ENCODE data around the gene CCL3.
A peak's percentile ranks its signal among the peaks of the same experiment; 100 is the strongest.

The CCL3 gene

DNA sequence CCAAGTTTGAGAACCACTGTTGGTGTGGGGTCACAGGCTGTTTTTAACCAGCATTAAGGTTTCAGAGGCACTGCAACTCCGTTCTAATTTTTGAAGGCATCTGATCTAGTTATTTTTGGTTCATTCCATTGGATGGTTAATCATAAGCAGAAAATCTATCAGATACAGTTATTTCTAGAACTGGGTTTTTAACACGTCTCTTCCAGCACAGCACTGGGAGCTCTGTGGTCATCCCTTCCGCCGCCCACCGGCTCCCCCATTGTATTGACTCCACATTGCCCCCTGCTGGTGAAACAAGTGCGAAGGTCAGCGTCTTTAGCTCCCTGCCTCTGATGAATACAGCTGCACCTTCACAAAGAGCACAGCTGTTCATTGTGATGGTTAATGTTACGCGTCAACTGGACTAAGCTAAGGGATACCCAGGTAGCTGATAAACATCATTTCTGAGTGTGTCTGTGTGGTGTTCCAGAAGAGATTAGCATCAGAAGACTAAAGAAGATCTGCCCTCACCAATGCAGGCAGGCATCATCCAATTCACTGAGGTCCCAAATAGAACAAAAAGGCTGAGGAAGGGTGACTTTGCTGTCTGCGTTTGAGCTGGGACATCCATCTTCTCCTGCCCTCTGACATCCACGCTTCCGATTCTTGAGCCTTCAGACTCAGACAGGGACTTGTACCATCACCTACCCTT is 17.4 kb downstream of the CCL3 start:
- Histone ChIP-seq H3K4me2 (peak overlapping the region; percentile 8; the same call in 1 of the 2 replicates), H3K27ac (no peak overlapping the region), H3K9ac (no peak overlapping the region), H3K4me3 (no peak overlapping the region), H4K20me1 (no peaks in the 10 kb centered on the region), H3K4me1 (0 out of 2 replicates have a peak, but pooled peaks cover 5% of the 10 kb centered on the region), H3K27me3 (no peaks in the 10 kb centered on the region), H3K9me3 (peaks cover 6% of the 10 kb centered on the region; the same call in 1 of the 2 replicates), H3K36me3 (no peaks in the 10 kb centered on the region)
- TF ChIP-seq Cebpa-rat (IDR thresholded peaks at IDR 0.05): no peak

DNA sequence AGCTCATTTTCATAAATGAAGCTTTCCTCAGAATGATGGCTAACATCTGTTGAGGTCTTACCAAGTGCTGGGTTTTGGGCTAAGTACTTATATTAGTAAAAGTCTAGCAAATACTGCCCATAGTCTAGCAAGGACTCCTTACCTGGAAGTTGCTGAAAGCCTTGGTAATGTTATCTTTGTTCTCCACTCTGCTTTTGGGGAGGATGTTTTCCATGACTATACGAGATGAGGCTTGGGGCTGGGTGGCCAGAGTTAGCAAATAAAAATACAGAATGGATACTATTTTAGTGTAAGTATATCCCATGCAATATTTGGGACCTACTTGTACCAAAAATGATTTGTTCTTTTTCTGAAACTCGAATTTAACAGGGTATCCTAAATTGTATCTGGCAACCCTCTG is 18.2 kb downstream of the CCL3 start:
- Histone ChIP-seq H3K4me3 (no peak overlapping the region), H3K4me1 (0 out of 2 replicates have a peak, but pooled peaks cover 5% of the 10 kb centered on the region), H4K20me1 (no peaks in the 10 kb centered on the region), H3K27me3 (no peaks in the 10 kb centered on the region), H3K4me2 (no peak overlapping the region), H3K36me3 (no peaks in the 10 kb centered on the region), H3K9me3 (no peaks in the 10 kb centered on the region), H3K27ac (no peak overlapping the region), H3K9ac (no peak overlapping the region)
- TF ChIP-seq Cebpa-rat (IDR thresholded peaks at IDR 0.05): no peak

DNA sequence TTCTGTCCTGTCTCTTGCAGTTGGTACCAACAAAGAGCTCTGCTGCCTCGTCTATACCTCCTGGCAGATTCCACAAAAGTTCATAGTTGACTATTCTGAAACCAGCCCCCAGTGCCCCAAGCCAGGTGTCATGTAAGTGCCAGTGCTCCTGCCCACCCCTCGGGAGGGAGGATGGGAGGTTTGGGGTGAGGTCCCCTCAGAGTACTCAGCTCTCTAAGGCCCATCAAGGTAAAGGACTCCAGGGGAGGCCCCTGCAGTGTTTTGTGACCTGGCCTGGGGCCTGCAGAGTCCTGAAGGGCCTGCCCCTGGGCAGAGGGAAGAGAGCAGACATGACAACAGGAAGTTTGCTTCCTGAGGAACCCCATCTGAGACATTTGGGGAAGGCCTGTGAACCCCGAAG is 19.5 kb downstream of the CCL3 start:
- H3K4me1 ChIP-seq: 0 out of 2 replicates have a peak, but pooled peaks cover 5% of the 10 kb centered on the region
- no peaks in the 10 kb centered on the region for H4K20me1 ChIP-seq
- H3K9me3 ChIP-seq: no peaks in the 10 kb centered on the region
- no peak for TF ChIP-seq Cebpa-rat (IDR thresholded peaks at IDR 0.05)
- no peak overlapping the region for H3K4me3 ChIP-seq
- no peaks in the 10 kb centered on the region for H3K36me3 ChIP-seq
- H3K27me3 ChIP-seq: no peaks in the 10 kb centered on the region
- H3K27ac ChIP-seq: no peak overlapping the region
- H3K4me2 ChIP-seq: no peak overlapping the region
- H3K9ac ChIP-seq: no peak overlapping the region

DNA sequence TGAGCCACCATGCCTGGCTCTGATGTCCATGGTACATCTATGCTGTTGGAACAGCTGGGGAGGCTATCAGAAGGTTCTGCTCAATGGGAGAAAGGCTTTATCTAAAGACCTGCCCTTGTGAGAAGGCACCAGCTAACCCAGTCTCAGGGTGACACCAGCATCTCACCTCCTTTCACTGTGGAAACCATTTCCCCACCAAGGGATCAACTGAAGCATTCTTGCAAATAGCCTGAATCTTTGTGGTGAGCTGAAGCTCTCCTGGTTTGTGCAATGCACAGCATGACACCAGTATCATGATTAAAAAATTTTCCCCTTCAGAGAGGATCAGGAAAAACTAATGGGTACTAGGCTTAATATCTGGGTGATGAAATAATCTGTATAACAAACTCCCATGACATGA is 20.8 kb downstream of the CCL3 start:
- 0 out of 2 replicates have a peak, but pooled peaks cover 5% of the 10 kb centered on the region for H3K4me1 ChIP-seq
- H3K4me3 ChIP-seq: no peak overlapping the region
- H3K36me3 ChIP-seq: no peaks in the 10 kb centered on the region
- H3K4me2 ChIP-seq: no peak overlapping the region
- H3K9ac ChIP-seq: no peak overlapping the region
- H3K27ac ChIP-seq: no peak overlapping the region
- no peaks in the 10 kb centered on the region for H3K27me3 ChIP-seq
- no peak for TF ChIP-seq Cebpa-rat (IDR thresholded peaks at IDR 0.05)
- 0 out of 2 replicates have a peak, but pooled peaks cover 1% of the 10 kb centered on the region for H3K9me3 ChIP-seq
- H4K20me1 ChIP-seq: no peaks in the 10 kb centered on the region

DNA sequence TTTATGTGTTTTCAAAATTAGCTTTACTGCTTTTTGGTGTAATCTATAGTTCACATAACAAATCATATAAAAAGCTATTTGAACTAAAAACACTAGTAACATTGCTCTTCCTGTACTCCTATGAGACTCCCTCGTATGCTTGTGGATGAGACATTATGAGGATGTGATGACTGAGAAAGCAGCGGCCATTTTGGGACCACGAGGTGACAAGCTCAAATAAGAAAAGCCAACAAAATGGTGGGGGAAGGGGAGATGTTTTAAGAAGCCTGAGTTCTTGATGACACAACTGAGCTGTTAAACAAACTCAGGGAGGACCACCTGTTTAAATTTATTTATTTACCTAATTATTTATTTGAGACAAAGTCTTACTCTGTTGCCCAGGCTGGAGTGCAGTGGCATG is 21.4 kb downstream of the CCL3 start:
- Histone ChIP-seq H3K9me3 (0 out of 2 replicates have a peak, but pooled peaks cover 3% of the 10 kb centered on the region), H3K9ac (no peak overlapping the region), H3K27me3 (no peaks in the 10 kb centered on the region), H3K4me3 (no peak overlapping the region), H3K36me3 (no peaks in the 10 kb centered on the region), H3K4me1 (peaks cover 7% of the 10 kb centered on the region; the same call in 1 of the 2 replicates), H3K4me2 (no peak overlapping the region), H3K27ac (no peak overlapping the region), H4K20me1 (no peaks in the 10 kb centered on the region)
- no peak for TF ChIP-seq Cebpa-rat (IDR thresholded peaks at IDR 0.05)

DNA sequence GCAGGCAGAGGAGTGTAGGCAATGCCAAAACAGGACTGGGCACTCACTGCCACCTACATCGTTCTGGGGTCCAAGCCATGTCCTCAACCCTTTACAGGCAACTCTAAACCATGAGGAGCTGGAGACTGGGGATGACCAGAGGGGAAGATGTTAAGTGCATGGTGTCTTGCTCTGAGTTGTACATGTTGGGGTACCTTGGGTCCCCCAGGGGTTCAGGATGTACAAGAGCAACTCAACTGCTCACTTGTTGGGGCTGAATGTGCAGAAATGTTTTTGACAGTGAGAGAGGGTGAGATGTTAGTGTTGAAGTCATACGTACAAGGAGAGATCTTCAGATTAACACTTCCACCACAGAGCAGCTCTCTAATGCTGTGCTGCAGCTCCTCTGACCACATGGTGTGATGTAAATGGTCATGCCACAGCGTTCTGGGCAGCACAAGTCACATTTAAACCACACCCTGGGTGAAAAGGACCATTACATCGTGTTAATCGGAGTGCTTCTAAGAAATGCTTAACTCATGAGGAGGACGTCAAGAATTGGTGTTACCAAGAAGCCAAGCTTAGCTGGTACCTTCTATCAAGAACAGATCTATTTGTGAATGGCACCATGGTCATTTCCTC is 23.5 kb downstream of the CCL3 start:
- no peak overlapping the region for H3K4me2 ChIP-seq
- no peak overlapping the region for H3K27ac ChIP-seq
- no peaks in the 10 kb centered on the region for H3K27me3 ChIP-seq
- H3K36me3 ChIP-seq: no peaks in the 10 kb centered on the region
- no peak overlapping the region for H3K9ac ChIP-seq
- H3K4me3 ChIP-seq: no peak overlapping the region
- H4K20me1 ChIP-seq: no peaks in the 10 kb centered on the region
- 0 out of 2 replicates have a peak, but pooled peaks cover 3% of the 10 kb centered on the region for H3K9me3 ChIP-seq
- H3K4me1 ChIP-seq: peaks cover 8% of the 10 kb centered on the region; the same call in 1 of the 2 replicates
- TF ChIP-seq Cebpa-rat (IDR thresholded peaks at IDR 0.05): no peak

DNA sequence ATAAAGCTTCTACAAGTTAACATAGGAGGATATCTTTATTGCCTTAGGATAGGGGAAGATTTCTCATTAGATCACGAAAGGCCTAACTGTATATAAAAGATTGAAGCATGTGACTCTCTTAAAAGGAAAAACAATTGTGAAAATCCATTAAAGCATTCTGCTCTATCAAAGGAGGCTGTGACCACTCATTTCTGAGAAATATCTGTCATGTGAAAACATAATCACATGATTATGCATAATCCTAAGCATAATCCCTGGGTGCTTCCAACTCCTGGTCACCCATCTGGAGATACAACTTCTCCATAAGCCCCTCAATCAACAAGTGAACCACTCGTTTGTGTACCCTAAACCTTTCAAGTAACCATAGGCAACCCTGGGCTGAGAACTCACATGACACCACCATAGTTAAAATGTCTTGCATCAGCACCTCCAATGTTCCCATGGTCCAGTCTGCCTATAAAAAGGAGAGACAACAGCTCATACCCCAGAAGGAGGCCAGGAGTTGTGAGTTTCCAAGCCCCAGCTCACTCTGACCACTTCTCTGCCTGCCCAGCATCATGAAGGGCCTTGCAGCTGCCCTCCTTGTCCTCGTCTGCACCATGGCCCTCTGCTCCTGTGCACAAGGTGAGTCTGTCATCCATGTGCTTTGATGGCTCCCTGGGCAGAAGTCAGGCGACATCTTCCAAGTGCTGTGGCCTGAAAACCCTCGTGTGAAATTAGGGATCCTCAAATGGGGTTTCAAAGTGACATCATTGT is 26.0 kb downstream of the CCL3 start, which contains the start of gene CCL18:
Gene CCL18, plus strand, starts transcription at position 487 of the 756 bp plus-strand sequence. Its CDS starts 71 bp downstream, at position 558.
- H3K4me2 ChIP-seq: no peak within 1 kb of the TSS
- no peaks in the 10 kb centered on the region for H4K20me1 ChIP-seq
- H3K4me3 ChIP-seq: no peak within 1 kb of the TSS
- no peaks in the 10 kb centered on the region for H3K36me3 ChIP-seq
- 0 out of 2 replicates have a peak, but pooled peaks cover 3% of the 10 kb centered on the region for H3K9me3 ChIP-seq
- no peak within 1 kb of the TSS for H3K27ac ChIP-seq
- no peak within 1 kb of the TSS for H3K9ac ChIP-seq
- no peaks in the 10 kb centered on the region for H3K27me3 ChIP-seq
- peaks cover 8% of the 10 kb centered on the region; the same call in 1 of the 2 replicates for H3K4me1 ChIP-seq
- no peak for TF ChIP-seq Cebpa-rat (IDR thresholded peaks at IDR 0.05)

DNA sequence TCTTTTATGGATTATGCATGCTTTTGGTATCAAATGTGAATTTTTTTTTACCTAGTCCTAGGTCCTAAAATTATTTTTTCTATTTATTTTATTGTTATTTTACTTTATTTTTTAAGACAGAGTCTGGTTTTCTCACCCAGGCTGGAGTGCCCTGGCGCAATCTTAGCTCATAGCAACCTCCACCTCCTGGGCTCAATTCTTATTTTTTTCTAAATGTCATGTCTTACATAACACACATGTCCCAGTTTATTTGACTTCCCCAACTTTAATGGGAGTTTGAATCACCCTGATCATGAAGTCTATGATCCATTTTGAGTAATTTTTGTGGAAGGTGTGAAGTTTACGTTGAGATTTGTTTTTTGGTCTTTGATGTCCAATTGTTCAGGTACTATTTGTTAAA is 29.1 kb downstream of the CCL3 start:
- H3K4me1 ChIP-seq: peaks cover 8% of the 10 kb centered on the region; the same call in 1 of the 2 replicates
- H3K4me2 ChIP-seq: no peak overlapping the region
- no peak overlapping the region for H3K4me3 ChIP-seq
- H4K20me1 ChIP-seq: no peaks in the 10 kb centered on the region
- no peaks in the 10 kb centered on the region for H3K27me3 ChIP-seq
- H3K9ac ChIP-seq: no peak overlapping the region
- no peaks in the 10 kb centered on the region for H3K36me3 ChIP-seq
- no peak overlapping the region for H3K27ac ChIP-seq
- 0 out of 2 replicates have a peak, but pooled peaks cover 3% of the 10 kb centered on the region for H3K9me3 ChIP-seq
- TF ChIP-seq Cebpa-rat (IDR thresholded peaks at IDR 0.05): no peak

DNA sequence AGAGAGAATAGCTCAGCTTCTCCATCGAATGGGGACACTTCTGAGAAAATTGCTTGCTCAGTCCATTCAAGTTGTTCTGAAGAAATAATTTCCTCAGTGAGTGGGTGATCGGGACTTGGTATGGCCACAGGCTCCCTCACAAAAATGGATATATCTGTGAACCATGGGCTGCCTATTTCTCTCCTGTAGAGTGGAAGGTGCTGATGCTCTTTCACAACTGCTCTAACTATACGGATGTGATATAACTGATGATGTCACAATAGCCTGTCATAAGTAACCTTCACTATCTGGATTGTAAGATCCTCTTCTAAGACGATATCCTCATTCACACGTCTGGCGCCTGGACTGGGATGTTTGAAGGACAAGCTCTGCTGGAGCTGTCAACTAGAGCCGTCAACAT is 30.5 kb downstream of the CCL3 start:
- H3K4me3 ChIP-seq: no peak overlapping the region
- H3K4me2 ChIP-seq: no peak overlapping the region
- H3K27ac ChIP-seq: no peak overlapping the region
- no peak for TF ChIP-seq Cebpa-rat (IDR thresholded peaks at IDR 0.05)
- H3K27me3 ChIP-seq: no peaks in the 10 kb centered on the region
- H3K4me1 ChIP-seq: peaks cover 8% of the 10 kb centered on the region; the same call in 1 of the 2 replicates
- H4K20me1 ChIP-seq: no peaks in the 10 kb centered on the region
- H3K9me3 ChIP-seq: 0 out of 2 replicates have a peak, but pooled peaks cover 3% of the 10 kb centered on the region
- H3K9ac ChIP-seq: no peak overlapping the region
- no peaks in the 10 kb centered on the region for H3K36me3 ChIP-seq
